WTC11 (cell line): ENCODE data around the gene FGF3. TPM values are rescaled to one million over a fixed set of nuclear protein-coding genes. Genes with fewer than 3 reads are reported as not detected.
A peak's percentile ranks its signal among the peaks of the same experiment; 100 is the strongest.

Source experiments
- ATAC-seq: fragments of 200-7000 bp; cut with Tn5 transposase; 2 replicates; pipeline ENCODE4 v1.10.0; 2021; ENCODE audit warnings: mild to moderate bottlenecking, moderate library complexity
- CTCF ChIA-PET: fragments of 300-600 bp; sonication (Branson Sonifier 250); formaldehyde crosslinking; loops from one replicate; lab custom pipeline; 2021; ENCODE audit warnings: antibody characterized with exemption; lab: Charles Lee
- POLR2A ChIA-PET: fragments of 350-600 bp; sonication (Branson Sonifier 250); formaldehyde crosslinking; loops from one replicate; lab custom pipeline; 2021; ENCODE audit warnings: antibody characterized with exemption; lab: Charles Lee
- DNase-seq: peaks from one replicate; pipeline ENCODE4 v3.0.0; 2021; ENCODE audit warnings: low spot score
- H3K27ac Mint-ChIP-seq: 2 replicates; pipeline ENCODE4 v1.8.0; 2021; ENCODE audit warnings: mixed read lengths
- H3K27me3 Mint-ChIP-seq: 2 replicates; pipeline ENCODE4 v1.8.0; 2021; ENCODE audit warnings: low read depth, mild to moderate bottlenecking, moderate library complexity, mixed read lengths
- H3K36me3 Mint-ChIP-seq: 2 replicates; pipeline ENCODE4 v1.8.0; 2021; ENCODE audit warnings: mixed read lengths
- H3K4me1 Mint-ChIP-seq: 2 replicates; pipeline ENCODE4 v1.8.0; 2022; ENCODE audit warnings: mixed read lengths
- H3K4me3 Mint-ChIP-seq: 2 replicates; pipeline ENCODE4 v1.8.0; 2021; ENCODE audit warnings: mild to moderate bottlenecking, moderate library complexity, mixed read lengths
- H3K9me3 Mint-ChIP-seq: 2 replicates; pipeline ENCODE4 v1.8.0; 2021; ENCODE audit warnings: mixed read lengths
- ATF3 ChIP-seq: sonication (generic); formaldehyde crosslinking; conservative IDR thresholded peaks from 2 replicates; pipeline ENCODE4 v1.8.1; 2022; ENCODE audit warnings: mild to moderate bottlenecking, missing genetic modification reagents
- ESRRA ChIP-seq: sonication (generic); formaldehyde crosslinking; IDR thresholded peaks from 2 replicates; pipeline ENCODE4 v1.8.1; 2022; ENCODE audit warnings: mild to moderate bottlenecking, missing genetic modification reagents, borderline replicate concordance
- GTF2I ChIP-seq: fragments of 250-450 bp; sonication (Bioruptor Pico); conservative IDR thresholded peaks from 2 replicates; pipeline ENCODE4 v1.4.0; 2021; ENCODE audit warnings: mild to moderate bottlenecking
- IRF2 ChIP-seq: sonication (generic); formaldehyde crosslinking; IDR thresholded peaks from 2 replicates; pipeline ENCODE4 v1.8.0; 2022; ENCODE audit warnings: low read depth, missing genetic modification reagents, borderline replicate concordance
- JAZF1 ChIP-seq: fragments of 250-450 bp; sonication (Bioruptor Pico); IDR thresholded peaks from 2 replicates; pipeline ENCODE4 v1.9.0; 2021; ENCODE audit warnings: moderate library complexity, mild to moderate bottlenecking, inconsistent platforms
- KAT7 ChIP-seq: sonication (generic); formaldehyde crosslinking; IDR thresholded peaks from 2 replicates; pipeline ENCODE4 v1.8.1; 2023; ENCODE audit warnings: missing genetic modification reagents, mild to moderate bottlenecking, borderline replicate concordance
- NFE2L1 ChIP-seq: sonication (generic); formaldehyde crosslinking; IDR thresholded peaks from 2 replicates; pipeline ENCODE4 v1.8.1; 2023; ENCODE audit warnings: missing genetic modification reagents
- RORB ChIP-seq: fragments of 250-450 bp; sonication (Bioruptor Pico); IDR thresholded peaks from 2 replicates; pipeline ENCODE4 v1.9.0; 2021; ENCODE audit warnings: mild to moderate bottlenecking
- SMAD3 ChIP-seq: sonication (generic); formaldehyde crosslinking; IDR thresholded peaks from 2 replicates; pipeline ENCODE4 v1.8.0; 2022; ENCODE audit warnings: missing genetic modification reagents, mild to moderate bottlenecking, borderline replicate concordance
- STAT6 ChIP-seq: sonication (generic); formaldehyde crosslinking; conservative IDR thresholded peaks from 2 replicates; pipeline ENCODE4 v1.8.1; 2023; ENCODE audit warnings: mild to moderate bottlenecking, low read depth, missing genetic modification reagents, moderate library complexity
- TCF7 ChIP-seq: sonication (generic); formaldehyde crosslinking; IDR thresholded peaks from 2 replicates; pipeline ENCODE4 v1.8.0; 2022; ENCODE audit warnings: mild to moderate bottlenecking, low read depth, missing genetic modification reagents, moderate library complexity
- TEAD1 ChIP-seq: sonication (generic); formaldehyde crosslinking; IDR thresholded peaks from 2 replicates; pipeline ENCODE4 v1.8.0; 2022; ENCODE audit warnings: mild to moderate bottlenecking, missing genetic modification reagents
- ZNF317 ChIP-seq: sonication (generic); formaldehyde crosslinking; IDR thresholded peaks from 2 replicates; pipeline ENCODE4 v1.8.1; 2023; ENCODE audit warnings: low read depth, mild to moderate bottlenecking, moderate library complexity, missing genetic modification reagents, borderline replicate concordance
- total RNA-seq: library from RNA; stranded (reverse); gene quantifications from 3 replicates; pipeline ENCODE4 v1.2.3, GENCODE V29; 2021
- TF ChIP-seq, protein P1 (sequence below): sonication (generic); formaldehyde crosslinking; IDR thresholded peaks from 2 replicates; pipeline ENCODE4 v1.8.1; 2023; ENCODE audit warnings: mild to moderate bottlenecking, missing genetic modification reagents, borderline replicate concordance
- TF ChIP-seq, protein P2 (sequence below): sonication (generic); formaldehyde crosslinking; IDR thresholded peaks from 2 replicates; pipeline ENCODE4 v1.8.1; 2023; ENCODE audit warnings: mild to moderate bottlenecking, missing genetic modification reagents
- TF ChIP-seq, protein P3 (sequence below): fragments of 250-450 bp; sonication (Bioruptor Pico); IDR thresholded peaks from 2 replicates; pipeline ENCODE4 v1.9.0; 2021; ENCODE audit warnings: moderate library complexity, mild to moderate bottlenecking, inconsistent platforms, borderline replicate concordance

Gene FGF3
- total RNA-seq, 1 experiment from 2014 or later = not detected

GRCh38 chr11:69810289-69811118 is 8.7 kb downstream of the FGF3 start (continued):
- TF ChIP-seq, protein P1, sequence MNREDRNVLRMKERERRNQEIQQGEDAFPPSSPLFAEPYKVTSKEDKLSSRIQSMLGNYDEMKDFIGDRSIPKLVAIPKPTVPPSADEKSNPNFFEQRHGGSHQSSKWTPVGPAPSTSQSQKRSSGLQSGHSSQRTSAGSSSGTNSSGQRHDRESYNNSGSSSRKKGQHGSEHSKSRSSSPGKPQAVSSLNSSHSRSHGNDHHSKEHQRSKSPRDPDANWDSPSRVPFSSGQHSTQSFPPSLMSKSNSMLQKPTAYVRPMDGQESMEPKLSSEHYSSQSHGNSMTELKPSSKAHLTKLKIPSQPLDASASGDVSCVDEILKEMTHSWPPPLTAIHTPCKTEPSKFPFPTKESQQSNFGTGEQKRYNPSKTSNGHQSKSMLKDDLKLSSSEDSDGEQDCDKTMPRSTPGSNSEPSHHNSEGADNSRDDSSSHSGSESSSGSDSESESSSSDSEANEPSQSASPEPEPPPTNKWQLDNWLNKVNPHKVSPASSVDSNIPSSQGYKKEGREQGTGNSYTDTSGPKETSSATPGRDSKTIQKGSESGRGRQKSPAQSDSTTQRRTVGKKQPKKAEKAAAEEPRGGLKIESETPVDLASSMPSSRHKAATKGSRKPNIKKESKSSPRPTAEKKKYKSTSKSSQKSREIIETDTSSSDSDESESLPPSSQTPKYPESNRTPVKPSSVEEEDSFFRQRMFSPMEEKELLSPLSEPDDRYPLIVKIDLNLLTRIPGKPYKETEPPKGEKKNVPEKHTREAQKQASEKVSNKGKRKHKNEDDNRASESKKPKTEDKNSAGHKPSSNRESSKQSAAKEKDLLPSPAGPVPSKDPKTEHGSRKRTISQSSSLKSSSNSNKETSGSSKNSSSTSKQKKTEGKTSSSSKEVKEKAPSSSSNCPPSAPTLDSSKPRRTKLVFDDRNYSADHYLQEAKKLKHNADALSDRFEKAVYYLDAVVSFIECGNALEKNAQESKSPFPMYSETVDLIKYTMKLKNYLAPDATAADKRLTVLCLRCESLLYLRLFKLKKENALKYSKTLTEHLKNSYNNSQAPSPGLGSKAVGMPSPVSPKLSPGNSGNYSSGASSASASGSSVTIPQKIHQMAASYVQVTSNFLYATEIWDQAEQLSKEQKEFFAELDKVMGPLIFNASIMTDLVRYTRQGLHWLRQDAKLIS = no peak
- TF ChIP-seq STAT6 = no peak

- H3K4me3 Mint-ChIP-seq = no peak overlapping the region
- no peak overlapping the region for H3K27ac Mint-ChIP-seq
- POLR2A ChIA-PET = no interaction called here
- H3K36me3 Mint-ChIP-seq = no peaks in the 10 kb centered on the region
- TF ChIP-seq JAZF1 (CRISPR knock-in tag) (no peak), SMAD3 (no peak), RORB (CRISPR knock-in tag) (no peak)
- TF ChIP-seq, protein P2, sequence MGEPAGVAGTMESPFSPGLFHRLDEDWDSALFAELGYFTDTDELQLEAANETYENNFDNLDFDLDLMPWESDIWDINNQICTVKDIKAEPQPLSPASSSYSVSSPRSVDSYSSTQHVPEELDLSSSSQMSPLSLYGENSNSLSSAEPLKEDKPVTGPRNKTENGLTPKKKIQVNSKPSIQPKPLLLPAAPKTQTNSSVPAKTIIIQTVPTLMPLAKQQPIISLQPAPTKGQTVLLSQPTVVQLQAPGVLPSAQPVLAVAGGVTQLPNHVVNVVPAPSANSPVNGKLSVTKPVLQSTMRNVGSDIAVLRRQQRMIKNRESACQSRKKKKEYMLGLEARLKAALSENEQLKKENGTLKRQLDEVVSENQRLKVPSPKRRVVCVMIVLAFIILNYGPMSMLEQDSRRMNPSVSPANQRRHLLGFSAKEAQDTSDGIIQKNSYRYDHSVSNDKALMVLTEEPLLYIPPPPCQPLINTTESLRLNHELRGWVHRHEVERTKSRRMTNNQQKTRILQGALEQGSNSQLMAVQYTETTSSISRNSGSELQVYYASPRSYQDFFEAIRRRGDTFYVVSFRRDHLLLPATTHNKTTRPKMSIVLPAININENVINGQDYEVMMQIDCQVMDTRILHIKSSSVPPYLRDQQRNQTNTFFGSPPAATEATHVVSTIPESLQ (CRISPR knock-in tag) = no peak
- TF ChIP-seq, all 79 proteins: peak for 0
- ATAC-seq (peak; percentile 44), DNase-seq (no peak)
- H3K27me3 Mint-ChIP-seq = peaks cover 6% of the 10 kb centered on the region
- no peaks in the 10 kb centered on the region for H3K9me3 Mint-ChIP-seq
- CTCF ChIA-PET = interaction anchor here (1.2 kb wide), 1 partner anchor 33 kb away, joined by 4 read pairs; no protein-coding TSS in a partner anchor
- H3K4me1 Mint-ChIP-seq = peaks cover 4% of the 10 kb centered on the region; the same call in 1 of the 2 replicates
These were observed 10.5 kb downstream of the FGF3 start for GRCh38 chr11:69808667-69809086.

GRCh38 chr11:69807106-69807815 is 12.0 kb downstream of the FGF3 start:
- Mint-ChIP-seq H3K4me3 (no peak overlapping the region), H3K9me3 (no peaks in the 10 kb centered on the region)
- CTCF ChIA-PET = no interaction called here

More at GRCh38 chr11:69807106-69807815, 12.0 kb downstream of the FGF3 start:
- DNase-seq (no peak), ATAC-seq (no peak)
- H3K36me3 Mint-ChIP-seq = no peaks in the 10 kb centered on the region
- POLR2A ChIA-PET = no interaction called here
- peaks cover 4% of the 10 kb centered on the region; the same call in 1 of the 2 replicates for H3K4me1 Mint-ChIP-seq
- peaks cover 2% of the 10 kb centered on the region; the same call in 1 of the 2 replicates for H3K27me3 Mint-ChIP-seq
- TF ChIP-seq, protein P3, sequence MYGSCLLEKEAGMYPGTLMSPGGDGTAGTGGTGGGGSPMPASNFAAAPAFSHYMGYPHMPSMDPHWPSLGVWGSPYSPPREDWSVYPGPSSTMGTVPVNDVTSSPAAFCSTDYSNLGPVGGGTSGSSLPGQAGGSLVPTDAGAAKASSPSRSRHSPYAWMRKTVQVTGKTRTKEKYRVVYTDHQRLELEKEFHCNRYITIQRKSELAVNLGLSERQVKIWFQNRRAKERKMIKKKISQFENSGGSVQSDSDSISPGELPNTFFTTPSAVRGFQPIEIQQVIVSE (CRISPR knock-in tag) = no peak
- TF ChIP-seq IRF2 (CRISPR knock-in tag) (no peak), ZNF317 (CRISPR knock-in tag) (no peak), KAT7 (CRISPR knock-in tag) (no peak), GTF2I (no peak), ATF3 (CRISPR knock-in tag) (no peak), ESRRA (no peak), TEAD1 (CRISPR knock-in tag) (no peak), NFE2L1 (no peak), TCF7 (CRISPR knock-in tag) (no peak)
- H3K27ac Mint-ChIP-seq = no peak overlapping the region
